H9 (cell line): Measurements from ENCODE around the gene SLC4A7. TPM values are rescaled to one million over a fixed set of nuclear protein-coding genes. Genes with fewer than 3 reads are reported as not detected.

Experiments used
- DNase-seq: peaks from one replicate; pipeline ENCODE4 v3.0.0-alpha.2; 2017
- H2AFZ ChIP-seq: one replicate; pipeline ENCODE4 v1.6.1; 2013; ENCODE audit warnings: mild to moderate bottlenecking, low read length, control low read depth, moderate library complexity
- H2AK5ac ChIP-seq: 2 replicates; pipeline ENCODE4 v1.6.1; 2013; ENCODE audit warnings: low read length, control low read depth, mixed read lengths; ENCODE audit not compliant: insufficient read length
- H2BK120ac ChIP-seq: one replicate; pipeline ENCODE4 v1.6.1; 2013; ENCODE audit warnings: low read depth, mild to moderate bottlenecking, low read length, control low read depth, inconsistent platforms; ENCODE audit not compliant: poor library complexity, severe bottlenecking
- H2BK12ac ChIP-seq: 2 replicates; pipeline ENCODE4 v1.6.1; 2013; ENCODE audit warnings: low read length, control low read depth, mixed read lengths, low read depth; ENCODE audit not compliant: insufficient read length
- H2BK15ac ChIP-seq: 2 replicates; pipeline ENCODE4 v1.6.1; 2013; ENCODE audit warnings: low read depth, low read length, control low read depth
- H2BK20ac ChIP-seq: one replicate; pipeline ENCODE4 v1.6.1; 2013; ENCODE audit warnings: low read depth, mild to moderate bottlenecking, low read length, control low read depth, inconsistent platforms; ENCODE audit not compliant: poor library complexity, severe bottlenecking
- H2BK5ac ChIP-seq: 2 replicates; pipeline ENCODE4 v1.6.1; 2013; ENCODE audit warnings: low read length, control low read depth, mixed read lengths; ENCODE audit not compliant: insufficient read length
- H3K14ac ChIP-seq: 2 replicates; pipeline ENCODE4 v1.6.1; 2013; ENCODE audit warnings: low read length, control low read depth; ENCODE audit not compliant: insufficient read depth
- H3K18ac ChIP-seq: 2 replicates; pipeline ENCODE4 v1.6.1; 2013; ENCODE audit warnings: low read depth, mild to moderate bottlenecking, mixed read lengths, low read length, control low read depth; ENCODE audit not compliant: insufficient read length
- H3K23ac ChIP-seq: 2 replicates; pipeline ENCODE4 v1.6.1; 2013; ENCODE audit warnings: low read length, control low read depth, mixed read lengths, low read depth; ENCODE audit not compliant: insufficient read length
- H3K23me2 ChIP-seq: 2 replicates; pipeline ENCODE4 v1.6.1; 2013; ENCODE audit warnings: low read depth, mild to moderate bottlenecking, mixed read lengths, low read length, control low read depth; ENCODE audit not compliant: insufficient read length, poor library complexity, severe bottlenecking
- H3K27ac ChIP-seq: 2 replicates; pipeline ENCODE4 v1.5.1; 2013; ENCODE audit warnings: low read length, control low read depth, mixed read lengths, low read depth; ENCODE audit not compliant: insufficient read length
- H3K27me3 ChIP-seq: 2 replicates; pipeline ENCODE4 v1.6.1; 2013; ENCODE audit warnings: low read length, control low read depth, inconsistent platforms; ENCODE audit not compliant: insufficient read depth
- H3K4ac ChIP-seq: 2 replicates; pipeline ENCODE4 v1.6.1; 2013; ENCODE audit warnings: low read depth, mild to moderate bottlenecking, control low read depth, inconsistent platforms, low read length, moderate library complexity
- H3K4me1 ChIP-seq: 2 replicates; pipeline ENCODE4 v1.6.1; 2013; ENCODE audit warnings: low read length, control low read depth, inconsistent platforms; ENCODE audit not compliant: insufficient read depth
- H3K4me2 ChIP-seq: 2 replicates; pipeline ENCODE4 v1.6.1; 2013; ENCODE audit warnings: low read length, control low read depth, mixed read lengths; ENCODE audit not compliant: insufficient read length, insufficient read depth
- H3K56ac ChIP-seq: 2 replicates; pipeline ENCODE4 v1.6.1; 2013; ENCODE audit warnings: low read depth, mild to moderate bottlenecking, mixed read lengths, low read length, control low read depth; ENCODE audit not compliant: insufficient read length
- H3K79me1 ChIP-seq: 2 replicates; pipeline ENCODE4 v1.6.1; 2013; ENCODE audit warnings: low read depth, mild to moderate bottlenecking, moderate library complexity, low read length, control low read depth, inconsistent platforms; ENCODE audit not compliant: insufficient read depth, poor library complexity, severe bottlenecking
- H3K79me2 ChIP-seq: 2 replicates; pipeline ENCODE4 v1.6.1; 2013; ENCODE audit warnings: low read length, control low read depth, inconsistent platforms; ENCODE audit not compliant: insufficient read depth
- H3K9ac ChIP-seq: 2 replicates; pipeline ENCODE4 v1.6.1; 2013; ENCODE audit warnings: low read length, control low read depth, mixed read lengths; ENCODE audit not compliant: insufficient read length; ENCODE audit errors: extremely low read depth
- H3K9me3 ChIP-seq: one replicate; pipeline ENCODE4 v1.6.1; 2013; ENCODE audit warnings: low read depth, low read length, inconsistent platforms; ENCODE audit not compliant: control insufficient read depth
- H3T11ph ChIP-seq: one replicate; pipeline ENCODE4 v1.6.1; 2013; ENCODE audit warnings: mild to moderate bottlenecking, low read length, control low read depth, inconsistent platforms
- H4K20me1 ChIP-seq: one replicate; pipeline ENCODE4 v1.6.1; 2013; ENCODE audit not compliant: control insufficient read depth, insufficient read length, insufficient read depth
- H4K5ac ChIP-seq: 2 replicates; pipeline ENCODE4 v1.6.1; 2013; ENCODE audit warnings: low read depth, mild to moderate bottlenecking, mixed read lengths, low read length, control low read depth; ENCODE audit not compliant: insufficient read length
- H4K8ac ChIP-seq: replicated peaks from 2 replicates; pipeline ENCODE4 v1.6.1; 2013; ENCODE audit warnings: low read length, control low read depth, mixed read lengths, low read depth; ENCODE audit not compliant: insufficient read length
- H4K91ac ChIP-seq: 2 replicates; pipeline ENCODE4 v1.6.1; 2013; ENCODE audit warnings: low read depth, mild to moderate bottlenecking, moderate library complexity, mixed read lengths, low read length, control low read depth; ENCODE audit not compliant: insufficient read length
- H3K27ac Mint-ChIP-seq, 3 experiments: 2 replicates in 2 of 3; 3 replicates in 1 of 3; pipeline ENCODE4 v1.8.0; 2020 to 2021; ENCODE audit warnings: mixed read lengths in 3 of 3, mild to moderate bottlenecking in 1 of 3, moderate library complexity in 1 of 3
- H3K27me3 Mint-ChIP-seq: 2 replicates; pipeline ENCODE4 v1.8.0; 2021; ENCODE audit warnings: low read depth, mild to moderate bottlenecking, moderate library complexity, mixed read lengths
- H3K36me3 Mint-ChIP-seq, 3 experiments: 2 replicates in 2 of 3; 3 replicates in 1 of 3; pipeline ENCODE4 v1.8.0; 2020 to 2021; ENCODE audit warnings: low read depth in 3 of 3, mixed read lengths in 3 of 3; ENCODE audit not compliant: insufficient read depth in 1 of 3
- H3K4me1 Mint-ChIP-seq, 2 experiments: 2 replicates each; pipeline ENCODE4 v1.8.0; 2020; ENCODE audit warnings: mixed read lengths in 2 of 2
- H3K4me3 Mint-ChIP-seq, 2 experiments: 2 replicates in 1 of 2; 3 replicates in 1 of 2; pipeline ENCODE4 v1.8.0; 2020 to 2021; ENCODE audit warnings: mild to moderate bottlenecking in 2 of 2, mixed read lengths in 2 of 2, moderate library complexity in 1 of 2
- H3K9me3 Mint-ChIP-seq, 2 experiments: 2 replicates in 1 of 2; 3 replicates in 1 of 2; pipeline ENCODE4 v1.8.0; 2020; ENCODE audit warnings: mild to moderate bottlenecking in 2 of 2, mixed read lengths in 2 of 2, moderate library complexity in 1 of 2
- WGBS: extraction: QIAGEN DNeasy Blood & Tissue Kit; methylation state at CpG from one replicate; pipeline ENCODE4 v1.1.7; 2013; ENCODE audit warnings: missing lambda C conversion rate, low lambda C conversion rate, mixed read lengths; ENCODE audit not compliant: insufficient read length; ENCODE audit errors: extremely low coverage; 5-methylcytosine and 5-hydroxymethylcytosine counted together
- total RNA-seq: library from RNA; stranded (reverse); gene quantifications from 2 replicates; pipeline ENCODE4 v1.2.1, GENCODE V29; 2021
- TF ChIP-seq, protein P1 (sequence below): fragments of 200-600 bp; sonication (generic); conservative IDR thresholded peaks from 3 replicates; pipeline ENCODE4 v1.8.0; 2021; ENCODE audit warnings: antibody characterized with exemption, mild to moderate bottlenecking

The SLC4A7 gene
- total RNA-seq, 1 experiment from 2014 or later = 46.1 TPM

- Histone ChIP-seq H4K91ac (no peak overlapping the region), H3K56ac (no peak overlapping the region), H2BK120ac (no peak overlapping the region), H3K79me1 (no peaks in the 10 kb centered on the region), H3K9me3 (no peaks in the 10 kb centered on the region), H3K23ac (no peak overlapping the region), H3K4me1 (peaks cover 6% of the 10 kb centered on the region; the same call in 1 of the 2 replicates), H2BK15ac (no peak overlapping the region), H2AK5ac (no peak overlapping the region), H3K27ac (no peak overlapping the region), H3K14ac (no peak overlapping the region), H4K8ac (no peak overlapping the region), H2BK20ac (no peak overlapping the region), H3K23me2 (no peaks in the 10 kb centered on the region), H2BK5ac (no peak overlapping the region), H2AFZ (no peak overlapping the region), H3K4me2 (no peak overlapping the region), H3K79me2 (no peaks in the 10 kb centered on the region), H2BK12ac (no peak overlapping the region), H3K9ac (no peak overlapping the region), H3K4ac (no peak overlapping the region), H3K27me3 (no peaks in the 10 kb centered on the region), H3K18ac (no peak overlapping the region), H3T11ph (no peak overlapping the region), H4K5ac (no peak overlapping the region), H4K20me1 (no peaks in the 10 kb centered on the region)
- H3K36me3 Mint-ChIP-seq = no peaks in the 10 kb centered on the region
- no peak overlapping the region for H3K27ac Mint-ChIP-seq
- TF ChIP-seq, protein P1, sequence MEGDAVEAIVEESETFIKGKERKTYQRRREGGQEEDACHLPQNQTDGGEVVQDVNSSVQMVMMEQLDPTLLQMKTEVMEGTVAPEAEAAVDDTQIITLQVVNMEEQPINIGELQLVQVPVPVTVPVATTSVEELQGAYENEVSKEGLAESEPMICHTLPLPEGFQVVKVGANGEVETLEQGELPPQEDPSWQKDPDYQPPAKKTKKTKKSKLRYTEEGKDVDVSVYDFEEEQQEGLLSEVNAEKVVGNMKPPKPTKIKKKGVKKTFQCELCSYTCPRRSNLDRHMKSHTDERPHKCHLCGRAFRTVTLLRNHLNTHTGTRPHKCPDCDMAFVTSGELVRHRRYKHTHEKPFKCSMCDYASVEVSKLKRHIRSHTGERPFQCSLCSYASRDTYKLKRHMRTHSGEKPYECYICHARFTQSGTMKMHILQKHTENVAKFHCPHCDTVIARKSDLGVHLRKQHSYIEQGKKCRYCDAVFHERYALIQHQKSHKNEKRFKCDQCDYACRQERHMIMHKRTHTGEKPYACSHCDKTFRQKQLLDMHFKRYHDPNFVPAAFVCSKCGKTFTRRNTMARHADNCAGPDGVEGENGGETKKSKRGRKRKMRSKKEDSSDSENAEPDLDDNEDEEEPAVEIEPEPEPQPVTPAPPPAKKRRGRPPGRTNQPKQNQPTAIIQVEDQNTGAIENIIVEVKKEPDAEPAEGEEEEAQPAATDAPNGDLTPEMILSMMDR = no peak
- no peaks in the 10 kb centered on the region for H3K27me3 Mint-ChIP-seq
- WGBS = no CpG with 5 or more reads among the region's 2 CpGs
- H3K9me3 Mint-ChIP-seq = peaks cover 0 to 2% of the 10 kb centered on the region in 2 experiments; a peak in 2 of 5 replicates
- no peak overlapping the region for H3K4me3 Mint-ChIP-seq
- DNase-seq = no peak
- peaks cover 19 to 20% of the 10 kb centered on the region in 2 experiments for H3K4me1 Mint-ChIP-seq
Observed at GRCh38 chr3:27509376-27509775, 25.2 kb upstream of the SLC4A7 start.
